ENCODE results near the gene SORCS2.

Gene SORCS2

DNA sequence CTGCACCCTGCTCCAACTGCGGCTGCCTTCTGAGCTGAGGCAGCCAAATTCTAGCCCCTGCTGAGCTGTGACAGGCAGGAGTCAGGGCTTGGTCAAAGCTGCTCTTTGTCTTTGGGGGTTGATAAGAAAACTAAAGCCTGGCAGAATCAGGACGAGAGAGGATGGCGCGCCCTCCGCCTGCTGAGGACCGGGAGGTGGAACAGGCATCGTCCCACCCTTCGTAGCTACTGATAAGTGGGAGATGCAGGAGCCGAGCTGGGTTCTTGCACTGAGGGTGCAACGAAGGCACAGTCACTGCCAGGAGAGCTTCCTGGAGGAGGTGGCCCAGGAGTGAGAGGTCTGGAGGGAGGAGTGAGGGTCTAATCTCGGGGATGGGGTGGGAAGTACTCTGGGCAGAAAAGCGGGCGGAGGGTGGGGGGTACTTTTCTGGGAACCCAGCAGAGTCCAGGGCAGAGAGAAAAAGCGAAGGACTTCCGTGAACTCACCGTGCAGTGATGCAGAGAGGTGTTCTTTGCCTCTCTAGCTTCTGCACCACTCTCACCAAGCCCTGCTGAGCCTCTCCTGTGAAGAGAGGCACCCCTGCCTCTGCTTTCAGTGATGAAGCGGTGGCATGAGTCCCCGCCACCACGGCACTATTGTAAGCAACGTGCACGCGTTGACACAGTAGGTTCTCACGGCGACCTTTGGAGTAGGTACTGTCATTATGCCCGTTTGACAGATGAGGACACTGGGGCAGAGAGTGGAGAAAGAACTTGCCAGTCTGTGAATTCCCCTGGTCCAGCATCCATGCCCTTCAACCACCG is 107.8 kb downstream of the SORCS2 start:
- TF ChIP-seq TAF1 (IDR thresholded peaks at IDR 0.05; ENCODE audit: borderline replicate concordance, insufficient read depth, low read length) (no peak), SIN3A (IDR thresholded peaks at IDR 0.05; ENCODE audit: borderline replicate concordance, insufficient read depth, low read length) (no peak), POLR2AphosphoS5 (IDR thresholded peaks at IDR 0.05; ENCODE audit: low read depth, low read length) (no peak), FOXP2 (optimal IDR thresholded peaks at IDR 0.05; ENCODE audit: borderline replicate concordance, extremely low read depth, extremely low read length, insufficient read depth) (no peak)
- TF ChIP-seq, protein P1, sequence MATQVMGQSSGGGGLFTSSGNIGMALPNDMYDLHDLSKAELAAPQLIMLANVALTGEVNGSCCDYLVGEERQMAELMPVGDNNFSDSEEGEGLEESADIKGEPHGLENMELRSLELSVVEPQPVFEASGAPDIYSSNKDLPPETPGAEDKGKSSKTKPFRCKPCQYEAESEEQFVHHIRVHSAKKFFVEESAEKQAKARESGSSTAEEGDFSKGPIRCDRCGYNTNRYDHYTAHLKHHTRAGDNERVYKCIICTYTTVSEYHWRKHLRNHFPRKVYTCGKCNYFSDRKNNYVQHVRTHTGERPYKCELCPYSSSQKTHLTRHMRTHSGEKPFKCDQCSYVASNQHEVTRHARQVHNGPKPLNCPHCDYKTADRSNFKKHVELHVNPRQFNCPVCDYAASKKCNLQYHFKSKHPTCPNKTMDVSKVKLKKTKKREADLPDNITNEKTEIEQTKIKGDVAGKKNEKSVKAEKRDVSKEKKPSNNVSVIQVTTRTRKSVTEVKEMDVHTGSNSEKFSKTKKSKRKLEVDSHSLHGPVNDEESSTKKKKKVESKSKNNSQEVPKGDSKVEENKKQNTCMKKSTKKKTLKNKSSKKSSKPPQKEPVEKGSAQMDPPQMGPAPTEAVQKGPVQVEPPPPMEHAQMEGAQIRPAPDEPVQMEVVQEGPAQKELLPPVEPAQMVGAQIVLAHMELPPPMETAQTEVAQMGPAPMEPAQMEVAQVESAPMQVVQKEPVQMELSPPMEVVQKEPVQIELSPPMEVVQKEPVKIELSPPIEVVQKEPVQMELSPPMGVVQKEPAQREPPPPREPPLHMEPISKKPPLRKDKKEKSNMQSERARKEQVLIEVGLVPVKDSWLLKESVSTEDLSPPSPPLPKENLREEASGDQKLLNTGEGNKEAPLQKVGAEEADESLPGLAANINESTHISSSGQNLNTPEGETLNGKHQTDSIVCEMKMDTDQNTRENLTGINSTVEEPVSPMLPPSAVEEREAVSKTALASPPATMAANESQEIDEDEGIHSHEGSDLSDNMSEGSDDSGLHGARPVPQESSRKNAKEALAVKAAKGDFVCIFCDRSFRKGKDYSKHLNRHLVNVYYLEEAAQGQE (IDR thresholded peaks at IDR 0.05; ENCODE audit: insufficient read depth in 1 of 2, low read depth in 2 of 2, low read length in 2 of 2): no peak

DNA sequence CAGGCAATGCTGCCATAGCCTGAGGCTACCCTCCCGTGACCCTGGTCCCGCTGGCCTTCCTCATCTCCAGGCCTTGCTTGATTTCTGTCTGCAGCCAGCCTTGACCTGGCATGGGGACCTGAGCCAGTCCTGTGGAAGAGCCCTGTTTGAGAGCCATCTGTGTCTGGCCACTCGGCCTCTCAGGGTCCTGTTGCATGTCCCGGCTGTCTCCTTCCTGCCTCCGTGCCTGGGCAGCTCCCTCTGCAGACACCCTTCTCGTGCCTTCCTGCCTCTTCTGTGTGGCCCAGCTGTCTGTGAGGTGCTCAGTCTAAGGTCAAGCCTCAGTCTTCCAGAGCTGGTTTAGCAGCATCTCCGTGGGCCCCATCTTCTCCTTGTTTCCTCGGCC is 108.4 kb downstream of the SORCS2 start:
- no peak for TF ChIP-seq FOXP2 (optimal IDR thresholded peaks at IDR 0.05; ENCODE audit: borderline replicate concordance, extremely low read depth, extremely low read length, insufficient read depth)
- TF ChIP-seq, protein P1 (IDR thresholded peaks at IDR 0.05; ENCODE audit: insufficient read depth in 1 of 2, low read depth in 2 of 2, low read length in 2 of 2): no peak
- no peak for TF ChIP-seq TAF1 (IDR thresholded peaks at IDR 0.05; ENCODE audit: borderline replicate concordance, insufficient read depth, low read length)
- TF ChIP-seq SIN3A (IDR thresholded peaks at IDR 0.05; ENCODE audit: borderline replicate concordance, insufficient read depth, low read length): no peak
- no peak for TF ChIP-seq POLR2AphosphoS5 (IDR thresholded peaks at IDR 0.05; ENCODE audit: low read depth, low read length)

DNA sequence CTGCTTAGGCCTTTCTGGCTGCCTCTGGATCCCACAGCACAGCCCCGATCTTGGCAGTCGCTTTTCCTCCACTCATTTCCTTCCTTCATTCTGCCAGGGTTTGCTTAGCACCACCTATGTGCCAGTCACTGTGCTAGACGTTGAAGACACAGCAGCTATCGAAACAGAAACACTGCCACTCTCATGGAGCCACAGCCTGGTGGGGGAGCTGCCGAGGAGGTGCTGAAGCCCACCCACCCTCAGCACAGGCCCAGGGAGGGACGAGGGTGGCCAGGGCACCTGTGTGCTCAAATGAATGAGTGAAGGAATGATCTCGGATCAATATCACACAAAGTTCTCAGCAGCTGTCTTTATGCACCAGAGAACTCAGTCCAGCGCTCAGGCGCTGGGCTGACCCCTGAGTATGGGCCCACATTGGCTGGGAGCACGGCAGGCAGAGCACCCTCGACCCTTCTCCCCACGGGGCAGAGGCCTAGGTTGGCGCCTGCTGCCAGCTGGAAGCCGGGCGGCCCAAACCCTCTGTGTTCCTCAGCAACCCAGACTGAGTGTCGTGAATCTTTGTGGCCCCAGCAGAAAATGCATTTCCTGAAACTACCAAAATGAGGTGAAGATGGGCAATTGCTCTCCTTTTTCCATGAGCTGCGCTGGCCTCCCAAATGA is 108.9 kb downstream of the SORCS2 start:
- TF ChIP-seq SIN3A (IDR thresholded peaks at IDR 0.05; ENCODE audit: borderline replicate concordance, insufficient read depth, low read length) (no peak), TAF1 (IDR thresholded peaks at IDR 0.05; ENCODE audit: borderline replicate concordance, insufficient read depth, low read length) (no peak), POLR2AphosphoS5 (IDR thresholded peaks at IDR 0.05; ENCODE audit: low read depth, low read length) (no peak), FOXP2 (optimal IDR thresholded peaks at IDR 0.05; ENCODE audit: borderline replicate concordance, extremely low read depth, extremely low read length, insufficient read depth) (no peak)
- TF ChIP-seq, protein P1 (IDR thresholded peaks at IDR 0.05; ENCODE audit: insufficient read depth in 1 of 2, low read depth in 2 of 2, low read length in 2 of 2): no peak

DNA sequence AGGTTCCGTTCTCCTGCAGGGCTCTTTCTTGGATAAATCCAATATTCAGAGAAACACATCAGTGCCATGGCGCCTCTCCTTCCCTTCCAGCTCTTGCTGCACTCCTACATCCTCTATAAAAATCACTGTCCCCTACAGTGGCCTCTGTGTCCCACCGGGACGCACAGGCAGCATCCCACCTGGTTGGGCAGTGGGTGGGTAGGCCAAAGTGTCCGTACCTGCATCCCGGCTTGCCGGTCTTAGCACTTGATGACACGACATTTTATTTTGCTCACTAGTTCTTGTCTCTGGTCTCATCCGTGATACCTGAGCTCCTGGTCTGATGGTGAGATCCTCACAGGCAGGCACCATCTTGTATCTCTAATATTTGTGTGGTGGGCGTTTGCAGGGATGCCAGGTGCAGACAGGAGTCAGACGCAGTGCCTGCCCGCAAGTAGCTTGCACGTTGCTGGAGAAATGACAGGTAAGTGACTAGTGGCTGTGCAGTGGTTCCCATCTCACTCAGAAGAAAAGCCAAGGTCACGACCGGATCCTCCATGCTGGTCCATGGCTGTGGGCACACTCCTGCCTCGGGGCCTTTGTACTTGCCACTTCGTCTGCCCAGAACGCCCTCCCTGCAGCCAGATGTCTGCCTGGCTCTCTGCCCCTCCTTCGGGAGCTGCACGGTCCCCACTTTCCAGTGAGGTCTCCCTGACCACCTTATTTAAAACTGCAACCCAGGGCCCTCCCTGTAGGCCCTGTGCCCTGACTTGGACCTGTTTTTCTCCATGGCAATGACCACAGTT is 109.7 kb downstream of the SORCS2 start:
- TF ChIP-seq TAF1 (IDR thresholded peaks at IDR 0.05; ENCODE audit: borderline replicate concordance, insufficient read depth, low read length) (no peak), FOXP2 (optimal IDR thresholded peaks at IDR 0.05; ENCODE audit: borderline replicate concordance, extremely low read depth, extremely low read length, insufficient read depth) (no peak), SIN3A (IDR thresholded peaks at IDR 0.05; ENCODE audit: borderline replicate concordance, insufficient read depth, low read length) (no peak), POLR2AphosphoS5 (IDR thresholded peaks at IDR 0.05; ENCODE audit: low read depth, low read length) (no peak)
- TF ChIP-seq, protein P1 (IDR thresholded peaks at IDR 0.05; ENCODE audit: insufficient read depth in 1 of 2, low read depth in 2 of 2, low read length in 2 of 2): no peak

Data from PFSK-1 (cell line).